Nephron progenitor cell (in vitro differentiated cells): ENCODE measurements around the gene DYRK3.
A peak's percentile ranks its signal among the peaks of the same experiment; 100 is the strongest.
"Not testable (repeated sequence)": the region's sequence is repeated elsewhere in the genome, so short reads cannot be mapped to it uniquely, and the experiment has no call there.

Source experiments
- DNase-seq: peaks from one replicate; pipeline ENCODE4 v3.0.0; 2021
- H3K27ac Mint-ChIP-seq: 2 replicates; pipeline ENCODE4 v1.8.0; 2021; ENCODE audit warnings: mild to moderate bottlenecking, moderate library complexity, mixed read lengths
- H3K27me3 Mint-ChIP-seq: 2 replicates; pipeline ENCODE4 v1.8.0; 2021; ENCODE audit warnings: mild to moderate bottlenecking, low read depth, mixed read lengths; ENCODE audit not compliant: poor library complexity
- H3K36me3 Mint-ChIP-seq: 2 replicates; pipeline ENCODE4 v1.8.0; 2021; ENCODE audit warnings: low read depth, mixed read lengths
- H3K4me1 Mint-ChIP-seq: 2 replicates; pipeline ENCODE4 v1.8.0; 2021; ENCODE audit warnings: mixed read lengths
- H3K4me3 Mint-ChIP-seq: 2 replicates; pipeline ENCODE4 v1.8.0; 2021; ENCODE audit warnings: mild to moderate bottlenecking, moderate library complexity, mixed read lengths
- H3K9me3 Mint-ChIP-seq: 2 replicates; pipeline ENCODE4 v1.8.0; 2021; ENCODE audit warnings: mild to moderate bottlenecking, moderate library complexity, mixed read lengths
- CTCF ChIP-seq: fragments of 200-600 bp; sonication (generic); IDR thresholded peaks from 2 replicates; pipeline ENCODE4 v1.5.0; 2021; ENCODE audit warnings: antibody characterized with exemption

The DYRK3 gene

GRCh38 chr1:206635978-206636345 lies 626 bp downstream of the DYRK3 start:
- Mint-ChIP-seq H3K4me3 (peak overlapping the region; percentile 92), H3K9me3 (no peaks in the 10 kb centered on the region), H3K27me3 (no peaks in the 10 kb centered on the region), H3K4me1 (peaks cover 49% of the 10 kb centered on the region), H3K27ac (peak overlapping the region; percentile 61), H3K36me3 (peaks cover 22% of the 10 kb centered on the region)
- peak; percentile 15 for DNase-seq
- TF ChIP-seq CTCF: no peak

DNA sequence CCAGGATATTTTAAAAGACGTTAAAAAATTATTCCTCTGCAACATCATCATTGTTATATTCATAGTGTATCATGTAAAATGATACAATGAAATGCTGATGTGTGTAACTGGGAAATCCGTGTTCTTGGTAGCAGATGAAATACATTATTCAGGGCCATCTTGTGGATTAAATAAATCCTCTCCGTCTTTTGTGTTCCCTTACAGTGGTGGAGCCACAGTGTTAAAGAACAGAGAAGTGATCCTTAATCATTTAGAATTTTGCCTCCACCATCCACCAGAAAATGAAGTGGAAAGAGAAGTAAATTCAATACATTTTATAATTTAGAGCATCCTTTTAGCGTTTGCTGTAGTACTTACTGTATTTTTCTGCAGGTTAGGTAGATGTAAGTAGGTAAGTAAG lies 1.3 kb downstream of the DYRK3 start:
- no peak for TF ChIP-seq CTCF
- Mint-ChIP-seq H3K27ac (no peak overlapping the region), H3K27me3 (no peaks in the 10 kb centered on the region), H3K36me3 (peaks cover 29% of the 10 kb centered on the region), H3K4me3 (peak overlapping the region; percentile 92), H3K4me1 (peaks cover 49% of the 10 kb centered on the region), H3K9me3 (no peaks in the 10 kb centered on the region)
- DNase-seq: no peak

DNA sequence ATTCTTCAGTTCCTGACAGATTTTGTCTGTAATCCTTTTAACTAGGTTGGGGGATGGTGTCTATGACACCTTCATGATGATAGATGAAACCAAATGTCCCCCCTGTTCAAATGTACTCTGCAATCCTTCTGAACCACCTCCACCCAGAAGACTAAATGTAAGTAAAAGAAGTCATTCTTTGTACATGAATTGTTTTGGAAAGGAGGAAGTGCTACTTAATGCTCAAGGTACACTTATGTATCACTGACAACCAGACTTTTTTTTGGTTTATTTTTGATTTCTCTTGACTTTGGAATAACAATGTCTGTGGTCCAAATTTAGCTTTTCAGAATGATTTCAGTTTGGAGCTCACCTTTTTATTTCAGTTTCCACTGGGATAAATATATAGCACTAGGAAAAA lies 2.3 kb downstream of the DYRK3 start:
- peak overlapping the region; percentile 1 for H3K27ac Mint-ChIP-seq
- peak overlapping the region; percentile 92 for H3K4me3 Mint-ChIP-seq
- H3K27me3 Mint-ChIP-seq: no peaks in the 10 kb centered on the region
- H3K4me1 Mint-ChIP-seq: peaks cover 45% of the 10 kb centered on the region
- no peak for DNase-seq
- H3K9me3 Mint-ChIP-seq: no peaks in the 10 kb centered on the region
- no peak for TF ChIP-seq CTCF
- peaks cover 37% of the 10 kb centered on the region for H3K36me3 Mint-ChIP-seq

DNA sequence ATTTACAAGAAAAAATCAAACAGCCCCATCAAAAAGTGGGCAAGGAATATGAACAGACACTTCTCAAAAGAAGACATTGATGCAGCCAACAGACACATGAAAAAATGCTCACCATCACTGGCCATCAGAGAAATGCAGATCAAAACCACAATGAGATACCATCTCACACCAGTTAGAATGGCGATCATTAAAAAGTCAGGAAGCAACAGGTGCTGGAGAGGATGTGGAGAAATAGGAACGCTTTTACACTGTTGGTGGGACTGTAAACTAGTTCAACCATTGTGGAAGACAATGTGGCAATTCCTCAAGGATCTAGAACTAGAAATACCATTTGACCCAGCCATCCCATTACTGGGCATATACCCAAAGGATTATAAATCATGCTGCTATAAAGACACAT lies 6.7 kb downstream of the DYRK3 start:
- H3K27me3 Mint-ChIP-seq, H3K27ac Mint-ChIP-seq, H3K9me3 Mint-ChIP-seq, DNase-seq, H3K4me3 Mint-ChIP-seq, H3K4me1 Mint-ChIP-seq: not testable (repeated sequence)
- peaks cover 53% of the 10 kb centered on the region for H3K36me3 Mint-ChIP-seq

DNA sequence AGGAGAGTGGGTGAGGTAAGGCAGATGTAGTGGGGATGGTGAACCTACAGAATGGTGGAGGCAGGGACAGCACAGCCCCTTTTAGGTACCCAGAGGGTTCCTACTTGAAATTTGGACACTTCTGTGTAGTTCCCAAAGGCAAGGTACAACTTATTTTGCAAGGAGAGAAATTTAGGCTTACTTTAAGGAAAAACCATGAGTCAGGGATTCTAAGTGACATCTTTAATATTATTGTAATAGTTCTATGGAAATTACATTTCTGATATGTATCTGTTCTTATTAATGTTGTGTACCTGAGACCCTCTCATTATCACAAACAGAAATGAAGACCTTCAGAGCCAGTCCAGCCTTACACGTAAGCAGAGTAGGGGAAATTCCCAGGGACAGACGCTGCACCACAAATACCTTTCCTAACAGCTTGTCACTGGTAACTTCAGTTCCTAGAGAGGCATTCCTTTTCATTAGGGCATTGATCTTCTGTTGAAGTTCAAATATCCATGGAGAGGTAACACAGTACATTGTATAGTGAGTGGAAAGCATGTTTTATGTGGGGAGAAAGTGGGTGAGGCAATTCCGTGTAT lies 7.9 kb downstream of the DYRK3 start:
- Mint-ChIP-seq H3K27ac (no peak overlapping the region), H3K27me3 (no peaks in the 10 kb centered on the region), H3K4me3 (no peak overlapping the region), H3K36me3 (peaks cover 65% of the 10 kb centered on the region), H3K4me1 (no peaks in the 10 kb centered on the region), H3K9me3 (no peaks in the 10 kb centered on the region)
- DNase-seq: no peak
- no peak for TF ChIP-seq CTCF

DNA sequence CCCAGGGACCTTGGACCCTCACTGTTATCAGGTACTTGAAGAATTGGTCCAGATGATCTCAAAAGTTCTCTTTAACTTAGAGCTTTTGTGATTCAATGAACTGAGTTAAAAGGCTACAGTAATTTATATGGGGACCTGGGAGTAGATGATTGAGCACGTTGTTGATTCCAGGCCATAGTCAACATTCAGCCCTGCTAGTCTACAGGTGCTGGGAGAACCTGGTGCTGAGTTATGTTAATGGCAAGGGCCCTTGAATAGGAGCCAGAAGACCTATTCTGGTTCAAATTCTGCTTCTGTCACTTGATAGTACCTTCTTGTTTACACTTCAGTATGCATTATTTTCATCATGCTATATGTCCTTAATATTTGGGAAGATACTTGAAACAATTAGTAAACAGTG lies 11.2 kb downstream of the DYRK3 start:
- peaks cover 59% of the 10 kb centered on the region for H3K36me3 Mint-ChIP-seq
- no peak for TF ChIP-seq CTCF
- H3K4me3 Mint-ChIP-seq: no peak overlapping the region
- no peak overlapping the region for H3K27ac Mint-ChIP-seq
- DNase-seq: no peak
- H3K9me3 Mint-ChIP-seq: no peaks in the 10 kb centered on the region
- no peaks in the 10 kb centered on the region for H3K27me3 Mint-ChIP-seq
- no peaks in the 10 kb centered on the region for H3K4me1 Mint-ChIP-seq
